ENCODE measurements around the gene SPON2.

SPON2 gene

DNA sequence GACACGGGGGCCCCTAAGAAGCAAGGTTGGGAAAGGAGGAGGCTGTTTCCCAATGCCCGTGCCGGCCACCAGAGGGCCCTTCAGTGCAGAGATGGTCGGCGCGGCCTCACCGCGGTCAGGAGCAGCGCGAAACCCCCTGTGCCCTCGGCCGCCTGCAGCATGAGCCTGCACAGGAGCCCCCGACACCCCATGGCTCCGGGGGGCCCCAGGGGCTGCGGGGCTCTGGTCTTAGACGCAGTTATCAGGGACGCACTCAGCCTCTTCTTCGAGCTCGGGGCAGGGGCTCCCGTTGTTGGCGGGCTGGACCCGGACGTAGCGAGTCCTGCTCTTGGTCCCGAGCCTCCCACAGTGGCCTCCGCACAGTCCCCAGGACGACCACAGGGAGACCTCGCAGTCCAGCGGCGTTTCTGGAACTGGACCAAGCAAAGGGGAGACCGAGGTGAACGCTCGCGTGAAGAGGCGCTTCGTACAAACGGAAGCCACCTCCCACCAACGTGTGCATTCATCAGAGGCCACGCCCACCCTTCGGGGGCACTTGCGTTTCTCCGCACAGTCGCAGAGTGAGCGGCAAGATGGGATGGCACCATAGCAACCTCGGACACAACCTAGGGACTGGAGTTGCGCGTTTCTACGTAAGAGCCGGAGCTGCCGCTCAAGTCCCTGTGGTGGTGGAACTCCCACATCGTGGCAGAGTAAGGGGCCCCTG, 5.0 kb downstream of the SPON2 start:
- H3K4me3 Mint-ChIP-seq, result peak overlapping the region; percentile 93
- peaks cover 38% of the 10 kb centered on the region for H3K4me1 Mint-ChIP-seq
- DNase-seq (ENCODE audit: low spot score in 2 of 2), result peak; percentile 77 to 83
- peak overlapping the region; percentile 82 for H3K27ac Mint-ChIP-seq
- H3K36me3 Mint-ChIP-seq, result peaks cover 2% of the 10 kb centered on the region
- peaks cover 5% of the 10 kb centered on the region for H3K9me3 Mint-ChIP-seq
- peak; percentile 85 for ATAC-seq (ENCODE audit: low read depth)
- H3K27me3 Mint-ChIP-seq, result peaks cover 8% of the 10 kb centered on the region

DNA sequence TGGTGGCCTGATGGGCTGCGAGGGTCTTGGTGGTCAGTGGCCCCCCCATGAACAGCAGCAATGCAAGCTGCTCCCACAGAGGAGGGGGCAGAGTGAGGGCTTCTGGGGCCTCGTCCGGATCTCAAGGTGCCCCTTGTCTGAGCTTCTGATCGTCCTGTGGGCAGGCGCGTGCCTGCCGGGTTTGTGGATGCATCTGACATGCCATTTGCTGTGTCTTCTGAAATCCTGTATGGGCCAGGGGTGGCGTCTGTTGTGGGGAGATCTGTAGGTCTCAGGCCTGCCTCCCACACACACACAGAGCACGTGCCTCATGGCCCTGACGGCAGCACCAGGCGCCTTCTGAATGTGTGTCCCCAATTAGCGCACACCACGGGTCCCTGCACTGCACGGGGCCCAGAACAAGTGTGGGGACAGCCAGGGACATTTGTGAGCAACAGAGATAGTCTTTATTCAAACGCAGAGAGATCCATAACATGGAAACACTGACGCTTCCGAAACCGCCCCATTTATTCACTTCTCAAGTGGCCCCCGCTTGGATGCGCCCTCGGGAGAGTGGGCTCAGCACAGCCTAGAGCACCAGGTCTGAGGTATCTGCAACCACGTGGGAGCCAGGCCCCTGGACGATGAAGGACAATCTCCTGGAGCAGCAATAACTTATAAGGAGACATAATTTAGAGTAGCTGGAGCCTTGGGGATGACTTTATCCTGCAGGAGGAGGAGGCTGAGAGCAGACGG, 5.7 kb downstream of the SPON2 start:
- H3K36me3 Mint-ChIP-seq, result peaks cover 2% of the 10 kb centered on the region
- no peak for ATAC-seq (ENCODE audit: low read depth)

DNA sequence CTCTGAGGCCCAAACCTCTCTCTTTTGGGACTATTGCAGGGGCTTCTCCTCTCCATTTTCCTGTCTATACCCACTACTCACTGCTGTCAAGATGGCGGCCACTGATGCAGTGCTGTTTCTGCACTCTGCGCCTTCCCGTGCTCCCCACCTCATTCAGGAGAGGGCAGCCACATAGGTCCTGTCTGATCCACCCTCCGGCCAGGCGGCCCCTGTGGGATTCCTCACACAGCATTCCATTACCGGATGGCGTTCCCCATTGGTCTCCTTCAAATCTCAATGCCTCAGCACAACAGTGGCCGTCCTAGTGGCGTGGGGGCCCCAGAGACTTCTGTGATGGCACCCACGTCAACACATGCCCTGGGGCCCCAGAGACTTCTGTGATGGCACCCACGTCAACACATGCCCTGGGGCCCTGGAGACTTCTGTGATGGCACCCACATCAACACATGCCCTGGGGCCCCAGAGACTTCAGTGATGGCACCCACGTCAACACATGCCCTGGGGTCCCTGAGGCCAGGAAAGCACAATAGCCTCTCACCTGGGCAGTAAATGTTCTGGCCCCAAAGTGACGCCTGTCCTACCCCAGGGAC, 7.3 kb downstream of the SPON2 start:
- Mint-ChIP-seq H3K27me3 (peaks cover 2% of the 10 kb centered on the region), H3K4me1 (peaks cover 32% of the 10 kb centered on the region), H3K27ac (no peak overlapping the region), H3K36me3 (peaks cover 2% of the 10 kb centered on the region), H3K9me3 (peaks cover 5% of the 10 kb centered on the region), H3K4me3 (no peak overlapping the region)
- no peak for ATAC-seq (ENCODE audit: low read depth)
- no peak for DNase-seq (ENCODE audit: low spot score in 2 of 2)

More for the DNA sequence above, 5.7 kb downstream of the SPON2 start:
- Mint-ChIP-seq H3K27me3 (peaks cover 8% of the 10 kb centered on the region), H3K4me3 (peak overlapping the region; percentile 93), H3K27ac (peak overlapping the region; percentile 82), H3K4me1 (peaks cover 38% of the 10 kb centered on the region), H3K9me3 (peaks cover 5% of the 10 kb centered on the region)
- DNase-seq (ENCODE audit: low spot score in 2 of 2), result no peak

DNA sequence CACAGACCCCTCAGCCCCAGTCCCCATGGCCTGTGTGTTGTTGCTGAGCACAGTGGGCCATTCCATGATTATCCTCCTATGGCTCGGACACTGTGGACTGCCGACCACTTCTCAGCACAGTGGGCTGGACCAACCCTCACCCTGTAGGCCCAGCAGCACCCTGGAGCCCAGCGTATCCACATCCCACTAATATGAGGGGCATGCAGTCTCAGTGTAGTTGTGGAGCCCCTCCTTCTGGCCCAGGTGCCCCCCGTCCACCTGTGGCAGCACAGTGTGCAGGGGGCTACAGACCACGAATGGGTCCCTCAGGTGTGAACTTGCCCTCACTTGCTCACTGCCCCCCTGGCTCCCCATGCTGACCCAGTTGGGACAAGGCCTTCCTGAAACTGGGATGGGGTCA, 7.9 kb downstream of the SPON2 start:
- Mint-ChIP-seq H3K4me1 (peaks cover 32% of the 10 kb centered on the region), H3K4me3 (no peak overlapping the region), H3K27me3 (peaks cover 2% of the 10 kb centered on the region), H3K27ac (no peak overlapping the region), H3K36me3 (peaks cover 2% of the 10 kb centered on the region), H3K9me3 (peaks cover 5% of the 10 kb centered on the region)
- no peak for DNase-seq (ENCODE audit: low spot score in 2 of 2)
- ATAC-seq (ENCODE audit: low read depth), result no peak

DNA sequence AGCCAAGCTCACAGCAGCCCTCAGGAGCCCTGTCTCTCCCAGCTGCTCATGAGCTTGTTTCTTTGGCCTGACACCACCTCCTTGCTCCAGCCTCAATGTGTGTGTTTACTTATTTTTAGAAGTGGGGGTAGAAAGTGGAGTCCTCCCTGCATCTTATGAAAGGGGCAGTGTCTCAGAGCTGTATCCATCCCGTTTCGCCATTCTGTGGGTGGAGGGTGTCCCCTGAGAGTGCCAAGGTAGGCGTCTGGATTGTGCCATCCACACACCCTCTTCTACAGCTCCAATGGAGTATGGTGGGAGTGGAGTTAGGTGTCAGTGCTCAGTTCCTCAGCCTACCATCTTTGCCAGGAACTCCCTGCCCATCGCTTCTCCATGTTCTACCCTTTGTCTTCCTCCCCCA, 8.3 kb downstream of the SPON2 start:
- Mint-ChIP-seq H3K4me3 (no peak overlapping the region), H3K27me3 (peaks cover under 1% of the 10 kb centered on the region), H3K9me3 (peaks cover 5% of the 10 kb centered on the region), H3K27ac (no peak overlapping the region), H3K36me3 (peaks cover 2% of the 10 kb centered on the region), H3K4me1 (peaks cover 31% of the 10 kb centered on the region)
- DNase-seq (ENCODE audit: low spot score in 2 of 2) (no peak), ATAC-seq (ENCODE audit: low read depth) (no peak)

DNA sequence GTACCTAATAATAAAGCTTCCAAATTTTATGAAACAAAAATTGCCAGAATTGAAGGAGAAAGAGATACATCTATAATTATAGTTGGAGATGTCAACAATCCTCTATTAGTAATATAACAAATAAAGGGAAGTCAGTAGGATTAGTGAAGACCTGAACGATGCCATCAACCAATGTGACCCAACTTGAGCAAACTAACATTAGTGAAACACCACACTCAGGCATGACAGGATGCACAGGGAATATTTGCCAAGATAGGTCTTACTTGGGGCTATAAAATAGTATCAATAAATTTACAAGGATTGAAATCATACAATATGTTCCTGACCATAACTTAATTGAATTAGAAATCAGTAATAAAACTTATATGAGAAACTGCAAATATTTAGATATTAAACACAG, 12.0 kb downstream of the SPON2 start:
- H3K27ac Mint-ChIP-seq, result no peak overlapping the region
- DNase-seq (ENCODE audit: low spot score in 2 of 2) (no peak), ATAC-seq (ENCODE audit: low read depth) (no peak)
- no peak overlapping the region for H3K4me3 Mint-ChIP-seq
- peaks cover 2% of the 10 kb centered on the region for H3K27me3 Mint-ChIP-seq
- H3K4me1 Mint-ChIP-seq, result peaks cover 19% of the 10 kb centered on the region
- H3K36me3 Mint-ChIP-seq, result peaks cover 6% of the 10 kb centered on the region
- H3K9me3 Mint-ChIP-seq, result peaks cover 7% of the 10 kb centered on the region

DNA sequence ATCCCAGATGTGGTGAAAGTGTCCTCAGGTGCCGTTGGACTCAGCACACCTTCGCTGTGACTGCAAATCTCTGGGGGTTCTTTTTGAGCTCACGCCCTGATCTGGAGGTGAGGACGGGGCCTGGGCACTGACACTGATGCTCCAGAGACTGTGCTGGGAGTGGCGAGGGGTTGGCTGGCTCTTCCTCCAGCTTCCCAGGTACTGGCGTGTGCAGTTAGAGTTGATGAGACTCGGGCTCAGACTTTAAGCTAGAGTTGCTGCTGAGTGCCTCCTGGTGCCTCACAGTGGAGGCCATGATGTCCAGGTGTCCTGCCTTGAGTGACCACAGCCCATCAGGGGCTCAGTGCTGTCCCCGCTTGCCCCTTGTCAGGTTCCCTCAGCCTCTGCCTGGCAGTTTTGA, 16.3 kb downstream of the SPON2 start:
- H3K36me3 Mint-ChIP-seq, result peaks cover 8% of the 10 kb centered on the region
- peaks cover 2% of the 10 kb centered on the region for H3K9me3 Mint-ChIP-seq
- peaks cover 18% of the 10 kb centered on the region for H3K27me3 Mint-ChIP-seq
- ATAC-seq (ENCODE audit: low read depth), result no peak
- no peak for DNase-seq (ENCODE audit: low spot score in 2 of 2)
- H3K4me1 Mint-ChIP-seq, result peaks cover 9% of the 10 kb centered on the region
- H3K27ac Mint-ChIP-seq, result no peak overlapping the region
- H3K4me3 Mint-ChIP-seq, result no peak overlapping the region

DNA sequence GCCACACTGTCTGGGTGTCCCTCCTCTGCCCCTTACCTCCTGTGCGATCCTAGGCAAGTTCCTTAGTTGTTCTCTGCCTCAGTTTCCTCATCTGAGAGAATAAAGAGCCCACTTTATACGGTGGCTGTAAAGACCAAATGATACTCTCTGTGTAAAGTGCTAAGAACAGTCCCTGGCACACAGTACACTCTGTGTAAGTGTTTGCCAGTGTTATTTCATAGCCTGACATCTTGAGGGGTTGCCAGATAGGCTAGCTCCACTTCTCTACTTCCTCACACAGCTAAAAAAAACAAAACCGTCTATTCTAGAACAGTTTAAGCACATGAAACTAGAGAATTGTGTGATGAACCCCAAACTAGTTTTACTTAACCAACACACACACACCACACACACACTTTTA, 17.1 kb downstream of the SPON2 start:
- Mint-ChIP-seq H3K4me3 (no peak overlapping the region), H3K4me1 (peaks cover 9% of the 10 kb centered on the region), H3K9me3 (peaks cover 2% of the 10 kb centered on the region), H3K27ac (no peak overlapping the region), H3K36me3 (peaks cover 8% of the 10 kb centered on the region), H3K27me3 (peaks cover 18% of the 10 kb centered on the region)
- no peak for DNase-seq (ENCODE audit: low spot score in 2 of 2)
- no peak for ATAC-seq (ENCODE audit: low read depth)

DNA sequence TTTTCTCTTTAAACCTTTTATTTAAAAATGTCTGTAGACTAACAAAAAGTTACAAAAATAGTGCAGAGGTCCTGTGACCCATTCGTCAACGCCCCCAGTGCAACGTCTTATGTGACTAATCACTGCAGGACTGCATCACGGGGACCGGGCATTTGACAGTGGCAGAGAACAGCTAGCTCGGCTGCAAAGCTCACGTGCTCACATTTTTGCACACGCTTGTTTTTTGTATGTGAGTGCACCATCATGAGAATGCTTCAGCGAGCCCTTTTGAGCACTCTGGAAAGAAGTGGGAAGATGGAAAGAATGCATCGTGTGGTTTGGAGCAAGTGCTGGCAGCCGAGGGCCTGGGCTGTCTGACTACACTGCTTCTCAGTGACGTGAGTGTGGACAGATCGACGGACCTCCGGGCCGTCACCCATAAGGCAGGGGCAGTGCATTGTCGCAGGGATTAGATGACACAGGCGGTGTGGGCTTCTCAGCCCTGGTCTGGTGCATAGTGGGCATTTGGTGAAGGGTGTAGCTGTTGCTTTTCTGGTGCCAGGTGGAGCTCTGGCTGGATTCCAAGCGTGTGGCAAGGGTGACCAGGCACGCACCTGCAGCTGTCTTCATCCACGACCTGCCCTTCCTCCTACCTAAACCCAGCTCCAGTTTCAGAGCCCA, 17.7 kb downstream of the SPON2 start:
- Mint-ChIP-seq H3K27me3 (peaks cover 18% of the 10 kb centered on the region), H3K4me1 (peaks cover 9% of the 10 kb centered on the region), H3K27ac (no peak overlapping the region), H3K36me3 (peaks cover 8% of the 10 kb centered on the region), H3K9me3 (peaks cover 3% of the 10 kb centered on the region), H3K4me3 (no peak overlapping the region)
- DNase-seq (ENCODE audit: low spot score in 2 of 2) (no peak), ATAC-seq (ENCODE audit: low read depth) (no peak)

DNA sequence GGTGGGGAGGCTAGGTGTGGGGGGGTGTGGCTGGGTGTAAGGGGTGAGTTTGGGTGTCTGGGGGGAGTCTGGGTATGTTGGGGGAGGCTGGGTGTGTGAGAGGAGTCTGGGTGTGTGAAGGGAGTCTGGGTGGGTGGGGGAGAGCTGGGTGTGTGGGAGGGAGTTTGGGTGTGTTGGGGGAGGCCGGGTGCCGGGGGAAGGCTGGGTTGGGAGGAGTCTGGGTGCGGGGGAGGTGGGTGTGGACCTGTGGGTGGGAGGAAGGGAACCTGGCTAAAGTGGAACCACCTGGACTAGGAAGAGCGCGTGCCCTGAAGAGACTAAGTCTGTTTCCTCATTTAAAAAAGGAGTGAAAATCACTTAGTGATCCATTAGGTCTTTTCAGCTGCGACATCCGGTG, 18.3 kb downstream of the SPON2 start:
- peaks cover 8% of the 10 kb centered on the region for H3K36me3 Mint-ChIP-seq
- peaks cover 9% of the 10 kb centered on the region for H3K4me1 Mint-ChIP-seq
- peaks cover 18% of the 10 kb centered on the region for H3K27me3 Mint-ChIP-seq
- no peak overlapping the region for H3K27ac Mint-ChIP-seq
- no peak overlapping the region for H3K4me3 Mint-ChIP-seq
- no peak for ATAC-seq (ENCODE audit: low read depth)
- DNase-seq (ENCODE audit: low spot score in 2 of 2), result no peak
- peaks cover 3% of the 10 kb centered on the region for H3K9me3 Mint-ChIP-seq

DNA sequence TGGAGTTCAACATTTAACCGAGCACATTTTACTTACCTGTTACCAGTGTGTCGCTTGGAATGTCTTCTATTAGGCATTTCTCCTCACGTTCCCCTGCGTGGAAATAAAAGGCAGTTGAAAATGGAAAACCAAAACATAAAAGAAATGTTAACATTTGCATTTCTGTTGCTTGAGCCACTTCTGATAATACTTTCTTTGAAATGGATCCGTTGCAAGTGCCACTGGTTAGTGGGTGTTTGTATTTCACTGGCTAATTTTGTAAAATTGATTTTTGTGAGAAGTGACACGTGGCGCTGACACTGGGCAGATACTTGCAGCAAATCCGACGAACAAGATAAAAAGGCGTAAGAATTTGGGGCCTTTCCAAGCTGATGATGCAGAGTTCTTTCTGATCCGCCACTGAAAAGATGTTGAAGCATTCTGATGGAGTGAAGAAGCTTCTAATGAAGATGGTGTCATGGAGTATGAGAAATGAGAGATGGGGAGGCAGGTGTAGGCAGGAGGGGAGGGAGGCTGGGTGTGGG, 18.8 kb downstream of the SPON2 start:
- no peak for DNase-seq (ENCODE audit: low spot score in 2 of 2)
- H3K9me3 Mint-ChIP-seq, result peaks cover 3% of the 10 kb centered on the region
- H3K36me3 Mint-ChIP-seq, result peaks cover 8% of the 10 kb centered on the region
- H3K4me3 Mint-ChIP-seq, result no peak overlapping the region
- H3K27ac Mint-ChIP-seq, result no peak overlapping the region
- H3K4me1 Mint-ChIP-seq, result peaks cover 9% of the 10 kb centered on the region
- H3K27me3 Mint-ChIP-seq, result peaks cover 18% of the 10 kb centered on the region
- no peak for ATAC-seq (ENCODE audit: low read depth)

DNA sequence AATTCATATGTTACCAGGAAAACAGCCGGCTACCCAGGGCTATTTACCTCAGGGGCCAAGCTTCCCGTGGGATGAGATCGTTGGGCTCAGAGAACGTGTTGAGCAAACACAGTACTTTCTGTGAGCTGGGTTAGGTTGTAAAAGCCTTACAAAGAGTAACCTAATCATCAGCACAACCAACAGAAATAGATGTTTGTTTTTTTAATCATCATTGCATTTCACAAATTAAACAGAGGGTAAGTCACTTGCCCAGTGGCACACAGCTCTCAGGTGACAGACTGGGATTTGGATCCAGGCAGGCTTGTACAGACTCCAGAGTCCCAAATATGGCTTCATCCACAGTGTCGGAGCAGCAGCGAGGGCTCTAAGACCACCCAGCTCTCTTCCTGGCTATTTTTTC, 20.1 kb downstream of the SPON2 start:
- Mint-ChIP-seq H3K36me3 (peaks cover 5% of the 10 kb centered on the region), H3K4me1 (peaks cover 9% of the 10 kb centered on the region), H3K27me3 (peaks cover 18% of the 10 kb centered on the region), H3K27ac (no peak overlapping the region), H3K9me3 (peaks cover 2% of the 10 kb centered on the region), H3K4me3 (no peak overlapping the region)
- ATAC-seq (ENCODE audit: low read depth) (no peak), DNase-seq (ENCODE audit: low spot score in 2 of 2) (no peak)

DNA sequence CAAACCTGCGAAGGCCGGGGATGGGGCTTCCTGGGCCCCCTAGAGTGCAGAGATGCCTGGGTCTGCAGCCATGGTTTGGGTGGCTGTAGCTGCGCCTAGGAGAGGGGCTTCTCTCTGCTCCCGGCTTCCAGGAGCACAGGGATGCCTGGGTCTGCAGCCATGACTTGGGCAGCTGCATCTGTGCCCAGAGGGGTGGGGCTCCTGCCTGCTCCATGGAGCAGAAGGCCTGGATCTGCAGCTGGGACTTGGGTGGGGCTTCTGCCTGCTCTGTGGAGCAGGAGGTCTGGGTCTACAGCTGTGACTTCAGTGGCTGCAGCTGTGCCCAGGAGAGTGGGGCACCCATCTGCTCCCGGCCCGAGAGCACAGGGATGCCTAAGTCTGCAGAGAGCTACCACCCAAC, 20.8 kb downstream of the SPON2 start:
- ATAC-seq (ENCODE audit: low read depth) (no peak), DNase-seq (ENCODE audit: low spot score in 2 of 2) (no peak)
- Mint-ChIP-seq H3K9me3 (peaks cover 2% of the 10 kb centered on the region), H3K27ac (no peak overlapping the region), H3K27me3 (peaks cover 20% of the 10 kb centered on the region), H3K4me3 (no peak overlapping the region), H3K4me1 (peaks cover 9% of the 10 kb centered on the region), H3K36me3 (peaks cover 5% of the 10 kb centered on the region)

DNA sequence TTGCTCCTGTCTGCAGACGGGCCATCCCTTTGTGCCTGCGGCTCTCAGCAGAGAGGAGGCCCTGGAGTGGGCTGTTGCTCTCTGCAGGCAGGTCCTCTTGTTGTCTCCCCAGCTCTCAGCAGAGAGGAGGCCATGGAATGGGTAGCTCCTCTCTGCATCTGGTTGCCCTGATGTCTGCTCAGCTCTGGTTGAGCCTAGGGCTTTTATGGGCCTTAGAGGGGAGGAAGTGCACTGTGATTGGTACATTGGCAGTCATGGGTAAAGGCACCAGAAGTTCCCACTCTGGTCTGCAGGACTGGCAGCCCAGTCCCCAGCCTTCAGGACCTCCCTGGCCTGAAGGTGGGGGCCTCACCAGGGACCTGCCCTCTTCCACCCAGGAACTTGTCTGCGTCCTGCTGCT, 21.5 kb downstream of the SPON2 start:
- ATAC-seq (ENCODE audit: low read depth) (no peak), DNase-seq (ENCODE audit: low spot score in 2 of 2) (no peak)
- H3K9me3 Mint-ChIP-seq, result peaks cover 2% of the 10 kb centered on the region
- peaks cover 5% of the 10 kb centered on the region for H3K36me3 Mint-ChIP-seq
- peaks cover 20% of the 10 kb centered on the region for H3K27me3 Mint-ChIP-seq
- H3K27ac Mint-ChIP-seq, result no peak overlapping the region
- H3K4me3 Mint-ChIP-seq, result no peak overlapping the region
- peaks cover 9% of the 10 kb centered on the region for H3K4me1 Mint-ChIP-seq
